KMS-11 (cell line): Measurements from ENCODE around the gene NTRK2.

ENCODE experiments used
- H2AFZ ChIP-seq: fragments of 200-600 bp; sonication (generic); 2 replicates; pipeline ENCODE4 v1.6.1; 2016; ENCODE audit warnings: antibody characterized with exemption, mixed run types, low read depth
- H3K27ac ChIP-seq: fragments of 200-600 bp; sonication (generic); 2 replicates; pipeline ENCODE4 v1.6.1; 2016; ENCODE audit warnings: mild to moderate bottlenecking, mixed run types
- H3K27me3 ChIP-seq: fragments of 200-600 bp; sonication (generic); 2 replicates; pipeline ENCODE4 v1.6.1; 2017; ENCODE audit warnings: mild to moderate bottlenecking, low read depth, mixed run types, moderate library complexity; ENCODE audit not compliant: insufficient read depth
- H3K36me3 ChIP-seq: fragments of 200-600 bp; sonication (generic); 2 replicates; pipeline ENCODE4 v1.6.1; 2017; ENCODE audit warnings: mild to moderate bottlenecking, mixed run types; ENCODE audit not compliant: insufficient read depth
- H3K4me1 ChIP-seq: fragments of 200-600 bp; sonication (generic); 2 replicates; pipeline ENCODE4 v1.6.1; 2016; ENCODE audit warnings: mild to moderate bottlenecking, low read depth, mixed run types; ENCODE audit not compliant: poor library complexity, severe bottlenecking
- H3K4me2 ChIP-seq: fragments of 200-600 bp; sonication (generic); 2 replicates; pipeline ENCODE4 v1.7.0; 2016; ENCODE audit warnings: mild to moderate bottlenecking, mixed run types
- H3K4me3 ChIP-seq: fragments of 200-600 bp; sonication (generic); IDR thresholded peaks from 2 replicates; pipeline ENCODE4 v1.6.1; 2017; ENCODE audit warnings: low read depth, low read length, mixed read lengths; ENCODE audit not compliant: insufficient read depth
- H3K79me2 ChIP-seq: fragments of 200-600 bp; sonication (generic); 2 replicates; pipeline ENCODE4 v1.6.1; 2016; ENCODE audit warnings: low read depth, mixed run types; ENCODE audit not compliant: insufficient read depth
- H3K9ac ChIP-seq: fragments of 200-600 bp; sonication (generic); 2 replicates; pipeline ENCODE4 v1.6.1; 2016; ENCODE audit warnings: mild to moderate bottlenecking, mixed run types
- H4K20me1 ChIP-seq: fragments of 200-600 bp; sonication (generic); 2 replicates; pipeline ENCODE4 v1.6.1; 2016; ENCODE audit warnings: mild to moderate bottlenecking, mixed run types; ENCODE audit not compliant: insufficient read depth
- CTCF ChIP-seq: fragments of 200-600 bp; sonication (generic); conservative IDR thresholded peaks from 2 replicates; pipeline ENCODE4 v1.6.1; 2017; ENCODE audit warnings: low read depth, mild to moderate bottlenecking, antibody characterized with exemption, low read length, moderate library complexity, mixed read lengths

NTRK2 gene

GRCh38 chr9:85013703-85014102 is 344.2 kb downstream of the NTRK2 start:
- Histone ChIP-seq H3K36me3 (no peaks in the 10 kb centered on the region), H3K79me2 (no peaks in the 10 kb centered on the region), H4K20me1 (no peaks in the 10 kb centered on the region), H3K4me2 (no peak overlapping the region), H2AFZ (no peak overlapping the region), H3K27ac (no peak overlapping the region), H3K27me3 (no peaks in the 10 kb centered on the region), H3K4me3 (no peak overlapping the region), H3K4me1 (no peaks in the 10 kb centered on the region), H3K9ac (no peak overlapping the region)
- no peak for TF ChIP-seq CTCF

GRCh38 chr9:85014292-85014691 is 344.8 kb downstream of the NTRK2 start:
- no peaks in the 10 kb centered on the region for H3K4me1 ChIP-seq
- no peak for TF ChIP-seq CTCF
- no peak overlapping the region for H3K27ac ChIP-seq
- no peaks in the 10 kb centered on the region for H4K20me1 ChIP-seq
- H3K27me3 ChIP-seq = no peaks in the 10 kb centered on the region
- no peaks in the 10 kb centered on the region for H3K79me2 ChIP-seq
- no peak overlapping the region for H3K4me2 ChIP-seq
- H2AFZ ChIP-seq = no peak overlapping the region
- H3K9ac ChIP-seq = no peak overlapping the region
- H3K36me3 ChIP-seq = no peaks in the 10 kb centered on the region
- H3K4me3 ChIP-seq = no peak overlapping the region

- H3K4me1 ChIP-seq = no peaks in the 10 kb centered on the region
- H3K4me3 ChIP-seq = no peak overlapping the region
- no peaks in the 10 kb centered on the region for H3K79me2 ChIP-seq
- TF ChIP-seq CTCF = no peak
- no peak overlapping the region for H3K9ac ChIP-seq
- no peak overlapping the region for H3K4me2 ChIP-seq
- H3K27ac ChIP-seq = no peak overlapping the region
- no peaks in the 10 kb centered on the region for H4K20me1 ChIP-seq
- no peaks in the 10 kb centered on the region for H3K36me3 ChIP-seq
- H3K27me3 ChIP-seq = no peaks in the 10 kb centered on the region
- no peak overlapping the region for H2AFZ ChIP-seq
These were observed 347.0 kb downstream of the NTRK2 start for GRCh38 chr9:85016384-85017006.

GRCh38 chr9:85020791-85021190 is 351.3 kb downstream of the NTRK2 start:
- H4K20me1 ChIP-seq = no peaks in the 10 kb centered on the region
- H3K4me1 ChIP-seq = no peaks in the 10 kb centered on the region
- no peak overlapping the region for H2AFZ ChIP-seq
- no peaks in the 10 kb centered on the region for H3K79me2 ChIP-seq
- no peak for TF ChIP-seq CTCF
- no peak overlapping the region for H3K27ac ChIP-seq
- no peak overlapping the region for H3K4me3 ChIP-seq
- no peaks in the 10 kb centered on the region for H3K36me3 ChIP-seq
- H3K4me2 ChIP-seq = no peak overlapping the region
- no peak overlapping the region for H3K9ac ChIP-seq
- no peaks in the 10 kb centered on the region for H3K27me3 ChIP-seq
